ENCODE measurements around the gene NEK10. TPM values are rescaled to one million over a fixed set of nuclear protein-coding genes. Genes with fewer than 3 reads are reported as not detected.

Gene NEK10
- total RNA-seq, 4 donors from 2014 or later: 1.7 to 2.1 (median 2.1) TPM; not detected in 1

GRCh38 chr3:27376109-27376772, 7.1 kb upstream of the NEK10 start:
- WGBS, 2 donors: 95 to 96% methylated on average over 6 of the region's 6 CpGs
- TF ChIP-seq POLR2A (IDR thresholded peaks at IDR 0.05) (no peak), CTCF (IDR thresholded peaks at IDR 0.05) (no peak)
- no peak for DNase-seq (ENCODE audit: low spot score in 2 of 2)
- no peak overlapping the region for H3K4me3 ChIP-seq (ENCODE audit: low read depth, poor library complexity, severe bottlenecking)
- intact Hi-C loops (cut with DNase I; ENCODE audit: low total_unique reads): no loop called here

DNA sequence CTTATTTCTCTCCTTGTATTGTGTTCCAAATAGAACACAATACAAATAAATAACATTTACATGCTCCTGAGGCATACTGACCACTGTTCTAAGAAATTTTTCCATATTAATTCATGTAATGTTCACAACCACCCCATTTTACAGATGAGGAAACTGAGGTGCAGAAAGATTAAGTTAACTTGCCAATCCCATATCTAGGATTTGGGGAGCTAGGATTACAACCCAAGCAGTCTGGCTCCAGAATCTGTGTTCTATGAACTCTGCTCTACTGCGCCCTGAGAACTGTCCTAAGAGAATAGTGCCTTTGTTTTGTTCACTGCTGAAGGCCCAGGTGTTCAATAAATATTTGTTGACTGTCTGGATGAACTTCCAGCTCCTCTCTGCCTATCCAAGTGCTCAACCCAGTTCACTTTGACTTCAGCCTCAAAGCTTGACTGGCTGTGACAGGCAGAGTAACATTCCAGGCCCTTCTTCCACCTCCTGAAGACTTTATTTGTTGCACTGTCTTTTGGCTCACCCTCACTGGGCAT, 3.1 kb downstream of the NEK10 start:
- DNase-seq (ENCODE audit: low spot score in 2 of 2): no peak
- intact Hi-C loops (cut with DNase I; ENCODE audit: low total_unique reads): no loop called here
- no peak for TF ChIP-seq POLR2A (IDR thresholded peaks at IDR 0.05)
- TF ChIP-seq CTCF (IDR thresholded peaks at IDR 0.05): no peak
- 100% methylated on average over 1 of the region's 1 CpG for WGBS, 2 donors
- no peak overlapping the region for H3K4me3 ChIP-seq (ENCODE audit: low read depth, poor library complexity, severe bottlenecking)

GRCh38 chr3:27360113-27361078, 8.8 kb downstream of the NEK10 start:
- DNase-seq (ENCODE audit: low spot score in 2 of 2): no peak
- intact Hi-C loops (cut with DNase I; ENCODE audit: low total_unique reads): no loop called here
- 78 to 85% methylated on average over 7 of the region's 7 CpGs for WGBS, 2 donors
- TF ChIP-seq POLR2A (IDR thresholded peaks at IDR 0.05) (no peak), CTCF (IDR thresholded peaks at IDR 0.05) (peak in 1 of 3 donors; percentile 52)
- H3K4me3 ChIP-seq (ENCODE audit: low read depth, poor library complexity, severe bottlenecking): no peak overlapping the region

DNA sequence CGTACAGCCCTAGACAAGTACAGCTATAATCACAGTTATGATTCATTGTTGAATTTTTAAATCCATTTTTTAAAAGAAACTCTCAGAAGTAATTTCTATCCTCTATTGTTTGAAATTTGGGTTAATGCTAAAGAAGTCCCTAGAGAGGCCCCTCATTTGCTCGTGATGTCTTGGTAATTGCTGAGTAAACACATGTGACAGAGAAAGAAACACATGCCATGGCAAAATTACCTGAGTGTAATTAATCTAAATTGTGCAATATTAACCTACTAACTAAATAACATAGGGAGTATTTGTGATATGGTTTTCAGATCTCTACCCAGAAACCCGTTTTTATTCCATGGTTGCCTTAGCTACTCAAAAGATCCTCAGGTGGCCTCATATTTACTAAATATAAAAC, 10.8 kb downstream of the NEK10 start:
- intact Hi-C loops (cut with DNase I; ENCODE audit: low total_unique reads): no loop called here
- no peak for DNase-seq (ENCODE audit: low spot score in 2 of 2)
- no peak for TF ChIP-seq POLR2A (IDR thresholded peaks at IDR 0.05)
- TF ChIP-seq CTCF (IDR thresholded peaks at IDR 0.05): no peak
- no peak overlapping the region for H3K4me3 ChIP-seq (ENCODE audit: low read depth, poor library complexity, severe bottlenecking)
- WGBS, 2 donors: 74 to 77% methylated on average over 3 of the region's 3 CpGs

DNA sequence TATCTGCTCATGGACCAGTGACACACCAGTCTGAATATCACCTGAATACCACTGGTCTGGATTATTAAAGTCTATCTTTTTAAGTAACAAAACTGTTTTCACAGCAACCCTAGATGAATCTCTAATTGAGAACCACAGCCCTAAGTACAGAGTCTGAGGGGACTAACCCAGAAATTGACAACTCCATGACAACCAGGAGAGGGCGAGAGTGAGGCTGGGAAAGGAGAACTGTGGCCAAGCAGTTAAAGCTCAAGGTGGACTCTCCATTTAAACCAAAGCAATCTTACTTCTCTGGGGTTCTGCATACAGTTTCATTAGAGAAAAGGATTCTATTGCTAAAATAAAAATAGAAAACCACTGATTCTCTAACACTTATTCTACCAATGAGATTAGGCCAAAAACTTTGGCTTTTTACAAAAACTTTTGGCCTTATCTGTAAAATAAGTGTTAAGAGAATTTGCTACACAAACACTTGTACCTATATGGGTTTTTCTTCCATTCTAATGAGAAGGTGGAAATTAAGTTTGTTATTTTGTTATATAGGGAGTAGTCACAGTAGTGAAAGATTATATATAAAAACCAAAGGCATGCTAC, 11.4 kb downstream of the NEK10 start:
- 50 to 53% methylated on average over 1 of the region's 1 CpG for WGBS, 2 donors
- DNase-seq (ENCODE audit: low spot score in 2 of 2): peak in 1 of 2 donors; percentile 39
- TF ChIP-seq CTCF (IDR thresholded peaks at IDR 0.05) (no peak), POLR2A (IDR thresholded peaks at IDR 0.05) (no peak)
- intact Hi-C loops (cut with DNase I; ENCODE audit: low total_unique reads): no loop called here
- no peak overlapping the region for H3K4me3 ChIP-seq (ENCODE audit: low read depth, poor library complexity, severe bottlenecking)

Data from lower leg skin (tissue), 4 donors.